ENCODE data around the gene LRRC14B.

GRCh38 chr5:207599-207998 is 16.3 kb downstream of the LRRC14B start:
- TF ChIP-seq CTCF (IDR thresholded peaks at IDR 0.05; ENCODE audit: insufficient read depth, low read depth, low read length): no peak
- no peak for TF ChIP-seq EZH2 (IDR thresholded peaks at IDR 0.05; ENCODE audit: insufficient read depth, low read length)
